ENCODE data around the gene AFF2. TPM values are rescaled to one million over a fixed set of nuclear protein-coding genes. Genes with fewer than 3 reads are reported as not detected.
"Not testable (repeated sequence)": the region's sequence is repeated elsewhere in the genome, so short reads cannot be mapped to it uniquely, and the experiment has no call there.

Gene AFF2
- total and polyA plus RNA-seq, 7 donors = 0.01 to 0.32 (median 0.11) TPM; not detected in 1

- Histone ChIP-seq H3K4me1 (no peaks in the 10 kb centered on the region), H3K4me3 (no peak overlapping the region), H3K27ac (no peak overlapping the region), H3K27me3 (ENCODE audit: insufficient read depth in 3 of 3, low read length in 2 of 3) (no peaks in the 10 kb centered on the region), H3K9me3 (no peaks in the 10 kb centered on the region), H3K36me3 (ENCODE audit: insufficient read depth in 1 of 2, low read depth in 1 of 2) (no peaks in the 10 kb centered on the region)
- no peak for DNase-seq
- intact Hi-C loops (cut with DNase I) = no loop called here
- ATAC-seq = no peak
- TF ChIP-seq CTCF (IDR thresholded peaks at IDR 0.05) = no peak
These were observed 393.0 kb downstream of the AFF2 start for GRCh38 chrX:148893395-148893794.

- ATAC-seq (no peak), DNase-seq (no peak)
- Histone ChIP-seq H3K27me3 (ENCODE audit: insufficient read depth in 3 of 3, low read length in 2 of 3) (no peaks in the 10 kb centered on the region), H3K4me1 (no peaks in the 10 kb centered on the region), H3K27ac (no peak overlapping the region), H3K4me3 (no peak overlapping the region), H3K9me3 (no peaks in the 10 kb centered on the region), H3K36me3 (ENCODE audit: insufficient read depth in 1 of 2, low read depth in 1 of 2) (no peaks in the 10 kb centered on the region)
- no peak for TF ChIP-seq CTCF (IDR thresholded peaks at IDR 0.05)
- intact Hi-C loops (cut with DNase I) = no loop called here
These were observed 402.2 kb downstream of the AFF2 start for GRCh38 chrX:148902581-148902980.

DNA sequence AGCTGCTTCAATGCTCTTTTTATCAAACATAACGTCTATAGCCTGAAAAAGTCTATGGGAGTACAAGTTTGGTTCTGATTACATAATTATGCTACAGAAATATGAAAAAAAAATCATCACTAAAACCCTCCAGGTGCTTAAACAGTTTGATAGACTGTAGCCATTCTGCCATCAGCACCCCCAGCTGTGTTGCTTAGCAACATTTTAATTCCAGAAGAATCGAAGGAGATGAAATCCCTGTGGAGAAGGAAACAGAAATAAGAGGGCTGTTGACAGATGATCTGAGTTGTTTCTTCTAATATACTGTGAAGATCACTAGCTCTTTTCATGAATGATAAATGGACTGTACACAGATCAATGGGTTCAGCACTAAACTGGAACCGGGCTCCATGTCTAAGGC is 402.8 kb downstream of the AFF2 start:
- Histone ChIP-seq H3K36me3 (ENCODE audit: insufficient read depth in 1 of 2, low read depth in 1 of 2) (no peaks in the 10 kb centered on the region), H3K9me3 (no peaks in the 10 kb centered on the region), H3K27me3 (ENCODE audit: insufficient read depth in 3 of 3, low read length in 2 of 3) (no peaks in the 10 kb centered on the region), H3K27ac (no peak overlapping the region), H3K4me3 (no peak overlapping the region), H3K4me1 (no peaks in the 10 kb centered on the region)
- ATAC-seq = no peak
- intact Hi-C loops (cut with DNase I) = no loop called here
- WGBS, 3 donors = 47 to 62% (median 47%) methylated on average over 3 of the region's 3 CpGs
- DNase-seq = no peak
- no peak for TF ChIP-seq CTCF (IDR thresholded peaks at IDR 0.05)

- DNase-seq (no peak), ATAC-seq (no peak)
- 27 to 46% (median 32%) methylated on average over 3 of the region's 3 CpGs for WGBS, 3 donors
- no peak for TF ChIP-seq CTCF (IDR thresholded peaks at IDR 0.05)
- no peaks in the 10 kb centered on the region for H3K9me3 ChIP-seq
- no peak overlapping the region for H3K4me3 ChIP-seq
- intact Hi-C loops (cut with DNase I) = no loop called here
- no peak overlapping the region for H3K27ac ChIP-seq
- H3K27me3 ChIP-seq (ENCODE audit: insufficient read depth in 3 of 3, low read length in 2 of 3) = no peaks in the 10 kb centered on the region
- H3K4me1 ChIP-seq = no peaks in the 10 kb centered on the region
- H3K36me3 ChIP-seq (ENCODE audit: insufficient read depth in 1 of 2, low read depth in 1 of 2) = no peaks in the 10 kb centered on the region
These were observed 404.1 kb downstream of the AFF2 start for GRCh38 chrX:148904421-148905111.

GRCh38 chrX:148905400-148905799 is 405.0 kb downstream of the AFF2 start:
- WGBS, 3 donors = 43 to 55% (median 50%) methylated on average over 4 to 5 of the region's 5 CpGs
- no peaks in the 10 kb centered on the region for H3K9me3 ChIP-seq
- H3K4me1 ChIP-seq = no peaks in the 10 kb centered on the region
- no peak for TF ChIP-seq CTCF (IDR thresholded peaks at IDR 0.05)
- intact Hi-C loops (cut with DNase I) = no loop called here
- H3K27me3 ChIP-seq (ENCODE audit: insufficient read depth in 3 of 3, low read length in 2 of 3) = no peaks in the 10 kb centered on the region
- ATAC-seq (no peak), DNase-seq (no peak)
- H3K27ac ChIP-seq = no peak overlapping the region
- no peak overlapping the region for H3K4me3 ChIP-seq
- H3K36me3 ChIP-seq (ENCODE audit: insufficient read depth in 1 of 2, low read depth in 1 of 2) = no peaks in the 10 kb centered on the region

GRCh38 chrX:148906628-148907027 is 406.2 kb downstream of the AFF2 start:
- H3K36me3 ChIP-seq (ENCODE audit: insufficient read depth in 1 of 2, low read depth in 1 of 2); H3K4me1 ChIP-seq; ATAC-seq; H3K9me3 ChIP-seq; H3K27me3 ChIP-seq (ENCODE audit: insufficient read depth in 3 of 3, low read length in 2 of 3); H3K27ac ChIP-seq; intact Hi-C loops (cut with DNase I); H3K4me3 ChIP-seq; DNase-seq: not testable (repeated sequence)
- 93 to 98% (median 93%) methylated on average over 9 to 11 of the region's 11 CpGs for WGBS, 3 donors

Measured in psoas muscle (tissue), 8 donors.